ENCODE results near the gene TAMALIN. TPM values are rescaled to one million over a fixed set of nuclear protein-coding genes. Genes with fewer than 3 reads are reported as not detected.

Gene TAMALIN
- total and polyA plus RNA-seq, 2 experiments from 2014 or later, result 0.34 to 3.0 TPM

DNA sequence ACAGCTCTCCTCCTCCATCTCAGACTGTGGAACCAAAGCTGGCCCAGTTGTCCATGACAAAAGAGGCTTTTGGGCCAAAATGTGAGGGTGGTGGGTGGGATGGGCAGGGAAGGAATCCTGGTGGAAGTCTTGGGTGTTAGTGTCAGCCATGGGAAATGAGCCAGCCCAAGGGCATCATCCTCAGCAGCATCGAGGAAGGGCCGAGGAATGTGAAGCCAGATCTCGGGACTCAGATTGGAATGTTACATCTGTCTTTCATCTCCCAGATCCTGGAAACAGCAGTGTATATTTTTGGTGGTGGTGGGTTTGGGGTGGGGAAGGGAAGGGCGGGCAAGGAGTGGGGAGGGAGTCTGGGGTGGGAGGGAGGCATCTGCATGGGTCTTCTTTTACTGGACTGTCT lies 11.8 kb upstream of the TAMALIN start:
- Histone ChIP-seq H3K4me3 (no peak overlapping the region), H3K9me2 (ENCODE audit: insufficient read depth) (no peaks in the 10 kb centered on the region), H3K79me2 (replicated peaks; ENCODE audit: insufficient read depth) (no peaks in the 10 kb centered on the region), H3K27me3 (ENCODE audit: insufficient read depth) (no peaks in the 10 kb centered on the region), H3K4me1 (ENCODE audit: insufficient read depth) (no peaks in the 10 kb centered on the region), H2AFZ (no peak overlapping the region), H4K20me1 (replicated peaks; ENCODE audit: insufficient read depth) (no peaks in the 10 kb centered on the region; the same call in 1 of the 2 replicates), H3K4me2 (no peak overlapping the region), H3K36me3 (ENCODE audit: insufficient read depth) (0 out of 2 replicates have a peak, but pooled peaks cover 6% of the 10 kb centered on the region), H3K27ac (ENCODE audit: low read depth) (no peak overlapping the region), H3F3A (replicated peaks; ENCODE audit: low read depth) (no peaks in the 10 kb centered on the region)
- Mint-ChIP-seq H3K27me3 (ENCODE audit: insufficient read depth, low read depth, poor library complexity) (peaks cover 9% of the 10 kb centered on the region), H3K27ac (no peak overlapping the region), H3K36me3 (ENCODE audit: low read depth) (peaks cover 26% of the 10 kb centered on the region), H3K4me3 (no peak overlapping the region), H3K4me1 (peaks cover 10% of the 10 kb centered on the region), H3K9me3 (no peaks in the 10 kb centered on the region)
- no peak for TF ChIP-seq EZH2 (IDR thresholded peaks at IDR 0.05; ENCODE audit: low read depth, unreplicated experiment)
- TF ChIP-seq NANOG (IDR thresholded peaks at IDR 0.05; ENCODE audit: borderline replicate concordance), result no peak
- TF ChIP-seq, protein P1, sequence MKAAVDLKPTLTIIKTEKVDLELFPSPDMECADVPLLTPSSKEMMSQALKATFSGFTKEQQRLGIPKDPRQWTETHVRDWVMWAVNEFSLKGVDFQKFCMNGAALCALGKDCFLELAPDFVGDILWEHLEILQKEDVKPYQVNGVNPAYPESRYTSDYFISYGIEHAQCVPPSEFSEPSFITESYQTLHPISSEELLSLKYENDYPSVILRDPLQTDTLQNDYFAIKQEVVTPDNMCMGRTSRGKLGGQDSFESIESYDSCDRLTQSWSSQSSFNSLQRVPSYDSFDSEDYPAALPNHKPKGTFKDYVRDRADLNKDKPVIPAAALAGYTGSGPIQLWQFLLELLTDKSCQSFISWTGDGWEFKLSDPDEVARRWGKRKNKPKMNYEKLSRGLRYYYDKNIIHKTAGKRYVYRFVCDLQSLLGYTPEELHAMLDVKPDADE (IDR thresholded peaks at IDR 0.05), result no peak
- no peak for TF ChIP-seq ZNF331 (CRISPR knock-in tag; IDR thresholded peaks at IDR 0.05; ENCODE audit: low read depth)
- TF ChIP-seq EZH2phosphoT487 (IDR thresholded peaks at IDR 0.05; ENCODE audit: unreplicated experiment), result no peak
- no peak for TF ChIP-seq STAT1 (IDR thresholded peaks at IDR 0.05; ENCODE audit: unreplicated experiment)
- no peak for TF ChIP-seq CREB1 (CRISPR knock-in tag; IDR thresholded peaks at IDR 0.05; ENCODE audit: low read depth)
- TF ChIP-seq, protein P2, sequence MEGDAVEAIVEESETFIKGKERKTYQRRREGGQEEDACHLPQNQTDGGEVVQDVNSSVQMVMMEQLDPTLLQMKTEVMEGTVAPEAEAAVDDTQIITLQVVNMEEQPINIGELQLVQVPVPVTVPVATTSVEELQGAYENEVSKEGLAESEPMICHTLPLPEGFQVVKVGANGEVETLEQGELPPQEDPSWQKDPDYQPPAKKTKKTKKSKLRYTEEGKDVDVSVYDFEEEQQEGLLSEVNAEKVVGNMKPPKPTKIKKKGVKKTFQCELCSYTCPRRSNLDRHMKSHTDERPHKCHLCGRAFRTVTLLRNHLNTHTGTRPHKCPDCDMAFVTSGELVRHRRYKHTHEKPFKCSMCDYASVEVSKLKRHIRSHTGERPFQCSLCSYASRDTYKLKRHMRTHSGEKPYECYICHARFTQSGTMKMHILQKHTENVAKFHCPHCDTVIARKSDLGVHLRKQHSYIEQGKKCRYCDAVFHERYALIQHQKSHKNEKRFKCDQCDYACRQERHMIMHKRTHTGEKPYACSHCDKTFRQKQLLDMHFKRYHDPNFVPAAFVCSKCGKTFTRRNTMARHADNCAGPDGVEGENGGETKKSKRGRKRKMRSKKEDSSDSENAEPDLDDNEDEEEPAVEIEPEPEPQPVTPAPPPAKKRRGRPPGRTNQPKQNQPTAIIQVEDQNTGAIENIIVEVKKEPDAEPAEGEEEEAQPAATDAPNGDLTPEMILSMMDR (conservative IDR thresholded peaks at IDR 0.05; ENCODE audit: low read depth in 2 of 2), result no peak
- no peak for TF ChIP-seq ZNF114 (CRISPR knock-in tag; IDR thresholded peaks at IDR 0.05)
- no peak for ATAC-seq
- DNase-seq (ENCODE audit: low spot score), result no peak

DNA sequence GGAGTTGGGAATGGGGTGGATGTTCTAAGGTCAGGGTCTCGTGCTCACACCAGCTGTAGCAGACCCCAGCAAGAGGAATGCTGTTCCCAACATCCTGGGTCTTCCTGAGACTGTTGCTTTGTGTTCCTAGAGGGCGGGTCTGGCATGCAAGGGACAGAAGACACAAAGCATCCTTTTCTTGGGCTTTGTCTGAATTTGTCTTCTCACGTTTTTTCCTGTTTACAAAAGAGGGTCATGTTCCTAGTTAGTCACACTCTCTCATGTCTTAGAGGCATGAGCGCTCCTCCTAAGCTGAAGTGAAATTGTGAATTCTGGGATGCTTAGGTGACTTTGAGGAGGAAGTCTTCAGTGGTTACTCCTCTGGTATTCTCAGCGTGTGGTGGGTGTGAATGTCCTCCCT lies 9.6 kb upstream of the TAMALIN start:
- peaks cover 21% of the 10 kb centered on the region for H3K36me3 Mint-ChIP-seq (ENCODE audit: low read depth)
- Histone ChIP-seq H3K9me2 (ENCODE audit: insufficient read depth) (no peaks in the 10 kb centered on the region), H3F3A (replicated peaks; ENCODE audit: low read depth) (no peaks in the 10 kb centered on the region), H3K4me1 (ENCODE audit: insufficient read depth) (no peaks in the 10 kb centered on the region), H3K4me3 (no peak overlapping the region), H3K79me2 (replicated peaks; ENCODE audit: insufficient read depth) (no peaks in the 10 kb centered on the region), H3K4me2 (no peak overlapping the region), H3K27ac (ENCODE audit: low read depth) (no peak overlapping the region), H4K20me1 (replicated peaks; ENCODE audit: insufficient read depth) (no peaks in the 10 kb centered on the region; the same call in 1 of the 2 replicates), H2AFZ (no peak overlapping the region), H3K36me3 (ENCODE audit: insufficient read depth) (0 out of 2 replicates have a peak, but pooled peaks cover 3% of the 10 kb centered on the region), H3K27me3 (ENCODE audit: insufficient read depth) (no peaks in the 10 kb centered on the region)
- TF ChIP-seq EZH2phosphoT487 (IDR thresholded peaks at IDR 0.05; ENCODE audit: unreplicated experiment) (no peak), EZH2 (IDR thresholded peaks at IDR 0.05; ENCODE audit: low read depth, unreplicated experiment) (no peak)
- H3K9me3 Mint-ChIP-seq, result no peaks in the 10 kb centered on the region
- no peak overlapping the region for H3K4me3 Mint-ChIP-seq
- DNase-seq (ENCODE audit: low spot score), result no peak
- H3K27me3 Mint-ChIP-seq (ENCODE audit: insufficient read depth, low read depth, poor library complexity), result peaks cover 14% of the 10 kb centered on the region
- no peak for ATAC-seq
- H3K4me1 Mint-ChIP-seq, result peaks cover 10% of the 10 kb centered on the region
- no peak overlapping the region for H3K27ac Mint-ChIP-seq
